WTC11 (cell line): ENCODE results near the gene NHLRC2. TPM values are rescaled to one million over a fixed set of nuclear protein-coding genes. Genes with fewer than 3 reads are reported as not detected.

Source experiments
- ATAC-seq: fragments of 200-7000 bp; cut with Tn5 transposase; 2 replicates; pipeline ENCODE4 v1.10.0; 2021; ENCODE audit warnings: mild to moderate bottlenecking, moderate library complexity
- CTCF ChIA-PET: fragments of 300-600 bp; sonication (Branson Sonifier 250); formaldehyde crosslinking; loops from one replicate; lab custom pipeline; 2021; ENCODE audit warnings: antibody characterized with exemption; lab: Charles Lee
- POLR2A ChIA-PET: fragments of 350-600 bp; sonication (Branson Sonifier 250); formaldehyde crosslinking; loops from one replicate; lab custom pipeline; 2021; ENCODE audit warnings: antibody characterized with exemption; lab: Charles Lee
- DNase-seq: peaks from one replicate; pipeline ENCODE4 v3.0.0; 2021; ENCODE audit warnings: low spot score
- H3K27ac Mint-ChIP-seq: 2 replicates; pipeline ENCODE4 v1.8.0; 2021; ENCODE audit warnings: mixed read lengths
- H3K27me3 Mint-ChIP-seq: 2 replicates; pipeline ENCODE4 v1.8.0; 2021; ENCODE audit warnings: low read depth, mild to moderate bottlenecking, moderate library complexity, mixed read lengths
- H3K36me3 Mint-ChIP-seq: 2 replicates; pipeline ENCODE4 v1.8.0; 2021; ENCODE audit warnings: mixed read lengths
- H3K4me1 Mint-ChIP-seq: 2 replicates; pipeline ENCODE4 v1.8.0; 2022; ENCODE audit warnings: mixed read lengths
- H3K4me3 Mint-ChIP-seq: 2 replicates; pipeline ENCODE4 v1.8.0; 2021; ENCODE audit warnings: mild to moderate bottlenecking, moderate library complexity, mixed read lengths
- H3K9me3 Mint-ChIP-seq: 2 replicates; pipeline ENCODE4 v1.8.0; 2021; ENCODE audit warnings: mixed read lengths
- AFF4 ChIP-seq: sonication (generic); formaldehyde crosslinking; IDR thresholded peaks from 2 replicates; pipeline ENCODE4 v1.8.1; 2023; ENCODE audit warnings: mild to moderate bottlenecking, missing genetic modification reagents, borderline replicate concordance
- ATF1 ChIP-seq: sonication (generic); formaldehyde crosslinking; IDR thresholded peaks from 2 replicates; pipeline ENCODE4 v1.8.1; 2023; ENCODE audit warnings: mild to moderate bottlenecking, moderate library complexity, missing genetic modification reagents
- GTF2I ChIP-seq: fragments of 250-450 bp; sonication (Bioruptor Pico); conservative IDR thresholded peaks from 2 replicates; pipeline ENCODE4 v1.4.0; 2021; ENCODE audit warnings: mild to moderate bottlenecking
- JUN ChIP-seq: sonication (generic); formaldehyde crosslinking; IDR thresholded peaks from 2 replicates; pipeline ENCODE4 v1.8.0; 2023; ENCODE audit warnings: mild to moderate bottlenecking, missing genetic modification reagents
- MXD4 ChIP-seq: fragments of 250-450 bp; sonication (Bioruptor Pico); IDR thresholded peaks from 2 replicates; pipeline ENCODE4 v1.8.0; 2021; ENCODE audit warnings: mild to moderate bottlenecking, moderate library complexity, borderline replicate concordance
- MYBL2 ChIP-seq: sonication (generic); formaldehyde crosslinking; IDR thresholded peaks from 2 replicates; pipeline ENCODE4 v1.8.1; 2023; ENCODE audit warnings: mild to moderate bottlenecking, moderate library complexity, missing genetic modification reagents
- PRDM15 ChIP-seq: sonication (generic); formaldehyde crosslinking; IDR thresholded peaks from 2 replicates; pipeline ENCODE4 v1.8.0; 2022; ENCODE audit warnings: missing genetic modification reagents
- PRRX2 ChIP-seq: fragments of 250-450 bp; sonication (Bioruptor Pico); IDR thresholded peaks from 2 replicates; pipeline ENCODE4 v1.8.0; 2021; ENCODE audit warnings: mild to moderate bottlenecking
- RORB ChIP-seq: fragments of 250-450 bp; sonication (Bioruptor Pico); IDR thresholded peaks from 2 replicates; pipeline ENCODE4 v1.9.0; 2021; ENCODE audit warnings: mild to moderate bottlenecking
- SP1 ChIP-seq: sonication (generic); formaldehyde crosslinking; conservative IDR thresholded peaks from 2 replicates; pipeline ENCODE4 v1.8.1; 2022; ENCODE audit warnings: missing genetic modification reagents
- TCF7 ChIP-seq: sonication (generic); formaldehyde crosslinking; IDR thresholded peaks from 2 replicates; pipeline ENCODE4 v1.8.0; 2022; ENCODE audit warnings: mild to moderate bottlenecking, low read depth, missing genetic modification reagents, moderate library complexity
- ZNF232 ChIP-seq: sonication (generic); formaldehyde crosslinking; IDR thresholded peaks from 2 replicates; pipeline ENCODE4 v1.8.0; 2022; ENCODE audit warnings: mild to moderate bottlenecking, missing genetic modification reagents
- ZNF281 ChIP-seq: sonication (generic); formaldehyde crosslinking; IDR thresholded peaks from 2 replicates; pipeline ENCODE4 v1.8.0; 2023; ENCODE audit warnings: mild to moderate bottlenecking, missing genetic modification reagents
- total RNA-seq: library from RNA; stranded (reverse); gene quantifications from 3 replicates; pipeline ENCODE4 v1.2.3, GENCODE V29; 2021

NHLRC2 gene
- total RNA-seq, 1 experiment from 2014 or later = 37.9 TPM

GRCh38 chr10:113921561-113922370 is 67.3 kb downstream of the NHLRC2 start:
- POLR2A ChIA-PET = no interaction called here

GRCh38 chr10:113922787-113923570 is 68.5 kb downstream of the NHLRC2 start:
- ChIA-PET CTCF (interaction anchor here (0.7 to 1.6 kb wide), 7 partner anchors 16 to 217 kb away, joined by 3 to 8 read pairs (median 4); no protein-coding TSS in a partner anchor), POLR2A (no interaction called here)
- Mint-ChIP-seq H3K9me3 (peaks cover 11% of the 10 kb centered on the region), H3K27me3 (no peaks in the 10 kb centered on the region), H3K4me3 (no peak overlapping the region), H3K4me1 (no peaks in the 10 kb centered on the region)
- DNase-seq (peak; percentile 28), ATAC-seq (peak; percentile 98)
- TF ChIP-seq MYBL2 (CRISPR knock-in tag) (no peak), JUN (CRISPR knock-in tag) (no peak), TCF7 (CRISPR knock-in tag) (no peak), AFF4 (no peak), MXD4 (CRISPR knock-in tag) (no peak), GTF2I (no peak), ATF1 (no peak)
- TF ChIP-seq, all 79 proteins: peak for 0
- Mint-ChIP-seq H3K27ac (no peak overlapping the region), H3K36me3 (no peaks in the 10 kb centered on the region)

More at GRCh38 chr10:113921561-113922370, 67.3 kb downstream of the NHLRC2 start:
- Mint-ChIP-seq H3K36me3 (no peaks in the 10 kb centered on the region), H3K27me3 (no peaks in the 10 kb centered on the region), H3K27ac (no peak overlapping the region), H3K9me3 (peaks cover 11% of the 10 kb centered on the region), H3K4me3 (no peak overlapping the region), H3K4me1 (no peaks in the 10 kb centered on the region)
- CTCF ChIA-PET = interaction anchor here (0.5 to 1.6 kb wide), 3 partner anchors 180 to 570 kb away, joined by 5 to 9 read pairs (median 8); no protein-coding TSS in a partner anchor
- TF ChIP-seq SP1 (CRISPR knock-in tag) = no peak
- no peak for TF ChIP-seq PRDM15 (CRISPR knock-in tag)
- TF ChIP-seq ZNF232 = no peak
- TF ChIP-seq ZNF281 (CRISPR knock-in tag) = no peak
- no peak for TF ChIP-seq RORB (CRISPR knock-in tag)
- TF ChIP-seq PRRX2 (CRISPR knock-in tag) = no peak
- ATAC-seq (no peak), DNase-seq (no peak)
